HG03469 (cell line): ENCODE measurements around the gene BTBD9.

ENCODE experiments used
- ATAC-seq: cut with Tn5 transposase; IDR thresholded peaks from one replicate; pipeline ENCODE4 v1.9.1; 2021; ENCODE audit warnings: mild to moderate bottlenecking, moderate library complexity, moderate number of reproducible peaks; ENCODE audit not compliant: unreplicated experiment

The BTBD9 gene

DNA sequence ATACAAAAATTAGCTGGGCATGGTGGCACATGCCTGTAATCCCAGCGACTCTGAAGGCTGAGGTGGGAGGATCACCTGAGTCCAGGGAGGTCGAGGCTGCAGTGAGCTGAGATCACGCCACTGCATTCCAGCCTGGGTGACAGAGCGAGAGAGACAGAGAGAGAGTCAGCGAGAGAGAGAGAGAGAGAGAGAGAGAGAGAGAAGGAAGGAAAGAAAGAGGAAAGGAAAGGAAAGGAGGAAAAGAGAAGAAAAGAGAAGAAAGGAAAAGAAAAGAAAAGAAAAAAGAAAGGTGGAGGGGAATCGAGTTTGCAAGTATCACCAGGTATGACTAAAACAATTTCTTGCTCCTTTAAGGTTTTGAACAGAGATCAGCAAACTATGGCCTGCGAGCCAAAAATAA, 152.3 kb downstream of the BTBD9 start:
- no peak for ATAC-seq

GRCh38 chr6:38485488-38485887, 154.2 kb downstream of the BTBD9 start:
- no peak for ATAC-seq

DNA sequence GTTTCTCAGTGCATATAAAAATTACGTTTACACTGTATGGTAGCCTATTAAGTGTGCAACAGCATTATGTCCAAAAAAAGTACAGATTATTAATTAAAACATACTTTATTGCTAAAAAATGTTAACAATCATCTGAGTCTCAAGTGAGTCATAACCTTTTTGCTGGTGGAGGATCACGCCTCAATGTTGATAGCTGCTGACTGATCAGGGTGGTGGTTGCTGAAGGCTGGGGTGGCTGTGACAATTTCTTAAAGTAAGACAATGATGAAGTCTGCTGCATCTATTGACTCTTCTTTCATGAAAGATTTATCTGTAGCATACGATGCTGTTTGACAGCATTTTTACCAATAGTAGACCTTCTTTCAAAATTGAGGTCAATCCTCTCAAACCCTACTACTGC, 155.1 kb downstream of the BTBD9 start:
- ATAC-seq: no peak

DNA sequence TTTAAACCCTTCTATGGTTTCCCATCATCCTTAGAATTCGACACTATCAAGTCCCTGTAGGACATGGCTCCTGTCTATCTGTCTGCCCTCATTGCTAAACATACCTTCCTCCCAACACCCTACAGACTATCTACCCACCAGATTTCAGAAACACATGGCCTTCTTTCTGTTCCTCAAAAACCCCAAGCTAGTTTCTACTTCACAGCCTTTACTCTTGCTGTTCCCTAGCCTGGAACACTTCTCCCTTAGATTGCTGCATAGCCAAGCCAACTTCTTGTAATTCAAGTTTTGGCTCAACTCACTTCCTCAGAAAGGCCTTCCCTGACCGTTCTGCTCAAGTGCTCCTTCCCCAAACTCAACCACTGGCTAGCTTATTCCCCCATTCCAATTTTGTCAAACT, 156.2 kb downstream of the BTBD9 start:
- no peak for ATAC-seq

GRCh38 chr6:38482466-38482865, 157.3 kb downstream of the BTBD9 start:
- no peak for ATAC-seq

GRCh38 chr6:38481851-38482250, 157.9 kb downstream of the BTBD9 start:
- no peak for ATAC-seq

DNA sequence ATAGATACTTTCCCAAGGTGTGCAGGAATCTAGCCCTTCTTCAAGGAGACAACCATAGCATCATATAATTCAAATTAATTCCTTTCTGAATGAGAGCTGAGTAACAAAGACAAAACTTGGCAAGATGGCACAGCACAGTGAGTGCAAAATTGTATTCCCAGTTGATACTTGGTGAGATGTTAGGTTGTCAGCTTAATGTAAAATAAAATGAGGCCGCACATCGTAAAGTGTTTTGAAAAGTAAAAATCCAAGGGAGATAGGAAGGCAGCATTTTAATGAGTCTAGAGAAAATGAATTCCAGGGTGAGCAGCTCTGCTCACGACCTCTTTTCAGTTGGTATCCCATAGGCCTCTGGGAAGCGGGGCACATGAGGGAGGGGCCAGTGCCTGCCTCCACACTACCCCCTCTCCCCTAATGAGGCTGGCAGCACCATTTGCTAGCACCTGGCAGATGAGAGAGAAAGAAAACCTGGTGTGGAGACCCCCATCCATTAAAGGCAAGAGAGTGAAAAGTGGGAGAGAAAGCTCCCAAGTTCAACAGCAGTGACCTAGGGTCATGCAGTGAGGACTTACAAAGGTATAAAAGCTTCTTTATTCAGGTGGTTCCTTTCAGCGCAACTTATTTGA, 158.4 kb downstream of the BTBD9 start:
- ATAC-seq: no peak

DNA sequence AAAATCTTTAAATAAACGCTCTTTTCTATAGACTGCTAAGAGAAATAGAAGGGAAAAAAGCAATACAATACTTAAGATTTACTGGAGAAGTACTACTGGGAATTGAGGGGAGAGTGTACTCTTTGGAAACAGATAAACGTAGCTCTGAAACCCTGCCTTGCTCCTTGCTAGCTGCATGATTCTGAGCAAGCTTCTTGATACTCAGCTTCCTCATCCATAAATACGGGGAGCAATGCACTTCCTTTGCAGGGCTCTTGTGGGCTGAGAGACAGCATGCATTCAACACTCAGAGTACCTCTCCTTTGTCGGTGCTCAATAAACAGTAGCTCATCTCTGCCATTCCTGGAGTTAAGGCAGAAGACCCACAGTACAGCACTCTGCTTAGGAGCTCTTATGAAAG, 159.7 kb downstream of the BTBD9 start:
- ATAC-seq: no peak

- no peak for ATAC-seq
These were observed 160.4 kb downstream of the BTBD9 start for GRCh38 chr6:38479331-38479730.

GRCh38 chr6:38477680-38478260, 162.0 kb downstream of the BTBD9 start:
- no peak for ATAC-seq

DNA sequence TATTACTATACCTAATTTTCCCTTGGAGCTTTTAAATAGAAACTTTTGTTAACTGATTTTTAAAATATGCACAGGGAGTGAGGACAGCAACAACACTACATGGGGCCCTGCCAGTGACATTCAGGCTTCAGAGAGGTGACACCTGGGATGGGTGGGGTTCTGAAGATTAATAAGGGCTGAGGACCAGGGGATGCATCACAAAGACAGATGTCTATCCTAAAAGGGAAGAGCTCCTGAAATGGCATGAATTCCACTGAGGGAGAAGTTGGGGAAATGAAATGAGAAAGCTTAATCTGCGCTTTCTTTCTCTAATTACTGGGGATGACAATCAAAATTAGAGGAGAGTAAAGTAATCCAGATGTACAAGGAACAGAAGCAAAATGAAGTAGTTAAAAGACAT, 162.8 kb downstream of the BTBD9 start:
- no peak for ATAC-seq

GRCh38 chr6:38476141-38476540, 163.6 kb downstream of the BTBD9 start:
- no peak for ATAC-seq

DNA sequence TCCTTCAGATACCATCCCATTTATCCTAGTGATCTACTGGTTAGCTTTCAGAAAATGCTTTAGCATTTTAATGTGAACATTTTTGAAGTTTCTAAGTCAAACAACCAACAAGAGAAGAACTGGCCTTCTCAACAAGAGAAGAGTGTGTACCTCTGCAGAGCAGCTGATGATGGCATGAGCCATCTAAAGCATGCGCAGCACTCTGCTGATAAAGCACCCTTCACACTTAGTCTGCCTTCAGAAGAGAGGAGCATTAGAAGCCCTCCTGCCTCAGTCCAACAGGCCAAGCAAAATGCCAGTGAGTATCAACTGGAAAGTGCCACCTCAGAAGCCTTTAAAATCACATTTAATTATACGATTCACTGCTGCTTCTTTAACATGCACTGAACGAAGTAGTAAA, 169.2 kb downstream of the BTBD9 start:
- ATAC-seq: no peak

DNA sequence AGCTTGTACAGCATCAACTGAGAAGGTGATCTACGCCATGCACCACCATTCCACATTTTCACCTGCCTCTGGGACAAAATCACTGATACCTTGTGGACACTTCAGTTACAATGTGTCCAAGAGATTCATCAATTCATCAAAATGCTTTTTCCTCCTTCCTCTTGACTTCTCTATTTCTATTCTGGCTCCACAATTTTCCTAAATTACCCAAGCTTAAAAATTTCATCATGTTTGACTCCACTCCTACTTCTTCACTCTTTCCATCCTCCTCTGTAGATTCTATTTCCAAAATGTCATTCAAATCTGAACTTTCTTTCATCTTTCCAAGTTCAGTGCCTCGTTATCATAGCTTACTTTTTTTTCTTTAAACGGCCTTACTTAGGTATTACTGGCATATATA, 172.2 kb downstream of the BTBD9 start:
- no peak for ATAC-seq

DNA sequence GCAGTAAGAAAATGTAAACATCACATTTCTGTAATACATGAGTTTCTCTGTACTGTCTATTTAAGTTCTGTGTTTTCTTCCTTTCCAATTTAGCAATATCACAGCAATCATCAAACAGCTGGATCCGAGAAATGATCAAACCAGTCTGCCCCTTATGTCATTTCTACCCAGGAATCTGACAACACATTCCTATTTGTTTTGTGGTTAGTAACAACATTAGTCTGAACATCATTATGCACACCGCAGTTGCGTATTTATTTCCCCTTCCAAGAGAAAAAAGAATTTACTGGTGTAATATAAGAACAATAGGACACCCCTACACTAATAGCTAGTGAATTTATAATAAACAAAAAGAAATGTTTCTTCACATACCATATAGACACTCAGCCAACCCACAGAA, 179.5 kb downstream of the BTBD9 start:
- no peak for ATAC-seq

DNA sequence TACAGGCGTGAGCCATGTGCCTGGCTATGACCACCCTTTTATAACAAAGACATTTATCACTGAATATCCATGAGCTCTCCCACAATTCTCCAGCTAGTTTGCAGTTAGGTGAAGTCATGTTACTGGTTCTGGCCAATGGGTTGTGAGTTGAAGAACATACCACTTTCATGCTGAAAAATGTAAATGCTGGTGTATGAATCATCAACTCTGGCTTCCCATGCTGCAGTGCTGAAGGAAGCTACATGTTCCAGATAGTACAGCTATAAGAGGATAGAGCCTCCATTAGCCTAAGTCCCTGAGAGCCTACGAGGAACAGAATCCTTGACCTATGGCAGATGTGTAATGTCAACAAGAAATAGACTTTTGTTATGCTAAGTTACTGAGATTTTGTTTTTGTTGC, 180.4 kb downstream of the BTBD9 start:
- no peak for ATAC-seq

GRCh38 chr6:38453861-38454260, 185.9 kb downstream of the BTBD9 start:
- no peak for ATAC-seq

- ATAC-seq: no peak
These were observed 186.7 kb downstream of the BTBD9 start for GRCh38 chr6:38452816-38453660.

DNA sequence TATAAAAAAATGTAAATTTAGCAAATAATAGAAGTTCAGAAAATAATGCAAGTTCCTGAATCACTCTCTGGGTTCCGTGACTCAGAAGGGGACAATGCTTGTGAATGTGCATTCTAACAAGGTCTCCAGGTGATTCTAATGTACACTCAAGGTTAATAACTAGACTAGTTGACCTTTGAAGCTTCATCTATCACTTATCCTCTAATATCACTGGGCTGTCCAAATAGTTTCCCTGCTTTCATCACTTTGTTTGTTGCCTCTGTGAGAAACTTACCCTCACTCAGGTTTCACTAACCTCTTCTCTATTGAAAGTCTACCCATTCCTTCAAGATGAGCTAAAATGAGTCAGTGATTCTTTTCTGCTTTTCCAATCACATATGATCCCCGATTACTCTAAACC, 189.0 kb downstream of the BTBD9 start:
- no peak for ATAC-seq

DNA sequence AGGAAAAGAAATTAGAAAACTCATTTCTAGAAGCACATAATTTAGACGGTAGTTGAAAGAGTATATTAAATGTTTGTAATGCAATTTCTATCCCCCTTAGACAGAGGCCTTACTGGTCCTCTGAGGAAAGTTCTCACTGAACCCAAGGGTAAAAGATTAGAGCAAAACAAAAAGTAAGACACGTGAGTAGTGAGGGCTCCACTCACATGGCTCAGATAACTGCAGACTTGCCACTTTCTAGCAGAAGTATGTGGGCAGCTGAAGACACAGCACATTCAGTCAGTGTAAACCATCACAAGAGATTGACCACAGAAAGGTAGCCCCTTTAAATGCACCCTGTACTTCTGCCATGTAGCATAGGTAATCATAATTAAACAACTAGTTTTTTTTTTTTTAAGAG, 193.8 kb downstream of the BTBD9 start:
- no peak for ATAC-seq

DNA sequence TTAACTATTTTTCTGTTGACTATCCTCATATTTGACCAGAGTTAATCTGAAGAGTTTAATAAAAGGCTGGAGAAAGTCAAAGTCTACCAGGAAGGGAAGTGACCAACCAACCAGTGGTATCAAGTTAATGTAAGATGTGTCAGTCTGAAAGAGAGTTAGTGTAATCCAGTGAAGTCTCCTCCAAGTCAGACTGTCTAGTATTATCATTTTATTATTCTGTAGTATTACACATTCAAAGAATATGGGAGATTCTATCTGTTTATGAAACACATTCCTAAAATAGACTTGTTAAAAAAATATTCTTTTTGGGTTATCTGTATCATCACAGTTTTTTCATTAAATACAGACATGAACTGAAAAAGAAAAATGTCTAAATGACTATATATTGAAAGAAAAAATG, 194.4 kb downstream of the BTBD9 start:
- no peak for ATAC-seq
